Common myeloid progenitor, CD34-positive (primary cell): ENCODE results near the gene APAF1.
A peak's percentile ranks its signal among the peaks of the same experiment; 100 is the strongest.

Experiments
- CTCF ChIA-PET: fragments of 350-600 bp; sonication (Branson Sonifier 250); formaldehyde crosslinking; loops from one replicate; lab custom pipeline; 2021; ENCODE audit warnings: antibody characterized with exemption; lab: Charles Lee
- POLR2A ChIA-PET: fragments of 350-600 bp; sonication (Branson Sonifier 250); formaldehyde crosslinking; loops from one replicate; lab custom pipeline; 2021; ENCODE audit warnings: antibody characterized with exemption; lab: Charles Lee
- DNase-seq, 3 donors: peaks; one replicate each; pipeline versions ENCODE4 v3.0.0 to v3.0.0-alpha.2; 2013
- H3K27ac ChIP-seq, 2 experiments: 1 replicate in 1 of 2; 2 replicates in 1 of 2; pipeline ENCODE4 v1.7.0; 2013; ENCODE audit warnings: inconsistent platforms in 2 of 2, low read length in 2 of 2, mild to moderate bottlenecking in 2 of 2, low read depth in 1 of 2, moderate library complexity in 1 of 2; ENCODE audit not compliant: severe bottlenecking in 2 of 2, insufficient read depth in 1 of 2, poor library complexity in 1 of 2
- H3K27me3 ChIP-seq, 5 experiments: replicated peaks in 2 of 5; 1 replicate in 3 of 5; 2 replicates in 2 of 5; pipeline versions ENCODE4 v1.6.1 to v1.7.0; 2013; ENCODE audit warnings: low read length in 4 of 5, mild to moderate bottlenecking in 2 of 5, moderate library complexity in 2 of 5, inconsistent platforms in 1 of 5; ENCODE audit not compliant: insufficient read depth in 5 of 5, control insufficient read depth in 4 of 5
- H3K36me3 ChIP-seq, 4 experiments: 1 replicate in 2 of 4; 2 replicates in 2 of 4; pipeline versions ENCODE4 v1.6.1 to v1.7.0; 2013; ENCODE audit warnings: low read length in 3 of 4, control low read depth in 1 of 4, mild to moderate bottlenecking in 1 of 4; ENCODE audit not compliant: control insufficient read depth in 4 of 4, insufficient read depth in 4 of 4
- H3K4me1 ChIP-seq, 4 experiments: 1 replicate in 3 of 4; 2 replicates in 1 of 4; pipeline versions ENCODE4 v1.6.1 to v1.7.1; 2013; ENCODE audit warnings: low read length in 3 of 4, mild to moderate bottlenecking in 3 of 4, control low read depth in 1 of 4, inconsistent platforms in 1 of 4, moderate library complexity in 1 of 4; ENCODE audit not compliant: control insufficient read depth in 4 of 4, insufficient read depth in 4 of 4; ENCODE audit errors: control extremely low read depth in 1 of 4
- H3K4me3 ChIP-seq, 7 experiments: 1 replicate in 4 of 7; 2 replicates in 3 of 7; pipeline versions ENCODE4 v1.5.1 to v1.7.0; 2013; ENCODE audit warnings: mild to moderate bottlenecking in 7 of 7, low read length in 6 of 7, moderate library complexity in 6 of 7, inconsistent platforms in 2 of 7, low read depth in 2 of 7, control low read depth in 1 of 7; ENCODE audit not compliant: insufficient read depth in 4 of 7, control insufficient read depth in 1 of 7; ENCODE audit errors: extremely low read depth in 1 of 7
- H3K9me3 ChIP-seq, 5 experiments: 1 replicate in 4 of 5; 2 replicates in 1 of 5; pipeline versions ENCODE4 v1.6.1 to v1.7.1; 2013; ENCODE audit warnings: low read length in 4 of 5, mild to moderate bottlenecking in 2 of 5, inconsistent platforms in 1 of 5, low read depth in 1 of 5, moderate library complexity in 1 of 5; ENCODE audit not compliant: control insufficient read depth in 4 of 5, insufficient read depth in 2 of 5; ENCODE audit errors: control extremely low read depth in 1 of 5
- WGBS: methylation state at CpG from one replicate; pipeline ENCODE4 v1.1.5; 2013; ENCODE audit not compliant: insufficient coverage; 5-methylcytosine and 5-hydroxymethylcytosine counted together

APAF1 gene

DNA sequence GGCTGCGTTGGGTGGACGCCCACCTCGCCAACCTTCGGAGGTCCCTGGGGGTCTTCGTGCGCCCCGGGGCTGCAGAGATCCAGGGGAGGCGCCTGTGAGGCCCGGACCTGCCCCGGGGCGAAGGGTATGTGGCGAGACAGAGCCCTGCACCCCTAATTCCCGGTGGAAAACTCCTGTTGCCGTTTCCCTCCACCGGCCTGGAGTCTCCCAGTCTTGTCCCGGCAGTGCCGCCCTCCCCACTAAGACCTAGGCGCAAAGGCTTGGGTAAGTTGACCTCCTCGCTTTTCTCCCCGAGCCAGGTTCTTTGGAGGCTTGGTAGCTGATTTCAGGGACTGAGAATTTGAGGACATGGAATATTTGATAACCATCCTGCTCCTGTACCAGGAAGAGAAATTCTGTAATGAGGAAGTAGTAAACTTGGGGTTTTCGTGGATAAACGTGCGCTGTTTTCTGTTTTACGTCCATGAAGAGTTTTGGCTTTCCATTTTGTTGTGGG lies 530 bp downstream of the APAF1 start:
- no peaks in the 10 kb centered on the region for H3K27me3 ChIP-seq
- H3K4me1 ChIP-seq, result peaks cover 3 to 29% (median 17%) of the 10 kb centered on the region in 4 experiments
- peaks cover 6 to 16% (median 16%) of the 10 kb centered on the region in 4 experiments for H3K36me3 ChIP-seq
- peak; percentile 25 to 65 (median 62) for DNase-seq
- CTCF ChIA-PET, result interaction anchor here (1.0 to 1.8 kb wide), 7 partner anchors 8 to 79 kb away, joined by 3 to 10 read pairs (median 5); partner anchors contain the start of gene SLC25A3
- WGBS, result 0% methylated on average over 14 of the region's 24 CpGs
- H3K27ac ChIP-seq, result peak overlapping the region in 1 of 2 experiments; percentile 87
- peak overlapping the region; percentile 94 to 99 (median 98) for H3K4me3 ChIP-seq
- H3K9me3 ChIP-seq, result no peaks in the 10 kb centered on the region
- POLR2A ChIA-PET, result interaction anchor here (0.9 kb wide), 1 partner anchor 49 kb away, joined by 8 read pairs; no protein-coding TSS in a partner anchor

DNA sequence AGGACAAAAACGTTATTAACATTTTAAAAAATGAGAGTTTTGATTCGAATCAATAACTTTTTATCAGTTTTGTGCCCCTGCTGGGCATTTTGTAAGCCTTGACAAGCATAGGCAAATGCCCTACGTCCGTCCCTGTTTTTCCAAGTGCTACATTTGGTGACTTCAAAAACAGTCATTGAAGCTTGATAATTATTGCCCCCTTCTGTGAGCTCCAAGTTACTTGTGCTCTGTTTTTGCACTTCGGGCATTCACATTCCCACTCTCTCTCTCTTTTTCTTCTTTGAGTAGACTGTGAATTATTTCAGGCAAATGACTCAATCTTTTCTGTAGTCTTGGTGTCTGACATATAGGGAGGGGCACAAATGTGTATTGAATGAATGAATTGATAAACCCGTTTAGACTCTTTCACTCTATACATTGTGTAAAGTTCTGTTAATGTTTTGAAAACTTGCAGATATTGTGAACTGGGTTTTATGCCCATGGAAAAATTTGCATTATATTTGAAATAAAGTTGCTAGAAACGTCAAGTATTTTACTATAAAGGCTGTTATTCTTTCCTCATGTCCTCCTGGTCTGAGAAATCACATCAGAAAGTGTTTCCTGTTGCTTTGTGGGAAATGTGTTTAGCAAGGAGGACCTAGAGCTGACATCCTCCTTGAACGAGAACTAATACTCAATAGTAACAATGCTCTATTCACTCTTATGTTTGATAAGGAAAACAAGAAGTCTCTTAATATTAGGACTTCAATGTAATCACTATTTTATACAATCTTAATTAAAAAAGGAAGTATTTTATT lies 1.4 kb downstream of the APAF1 start:
- H3K4me3 ChIP-seq, result peak overlapping the region in 6 of 7 experiments; percentile 94 to 99 (median 98)
- H3K4me1 ChIP-seq, result peaks cover 3 to 28% (median 17%) of the 10 kb centered on the region in 4 experiments
- peak; percentile 32 to 46 (median 38) for DNase-seq
- 9% methylated on average over 4 of the region's 8 CpGs for WGBS
- POLR2A ChIA-PET, result interaction anchor here (0.9 kb wide), 1 partner anchor 50 kb away, joined by 8 read pairs; no protein-coding TSS in a partner anchor
- H3K36me3 ChIP-seq, result peaks cover 7 to 23% (median 20%) of the 10 kb centered on the region in 4 experiments
- no peaks in the 10 kb centered on the region for H3K27me3 ChIP-seq
- H3K27ac ChIP-seq, result peak overlapping the region in 1 of 2 experiments; percentile 87
- no peaks in the 10 kb centered on the region for H3K9me3 ChIP-seq
- CTCF ChIA-PET, result interaction anchor here (1.0 to 1.8 kb wide), 8 partner anchors 8 to 80 kb away, joined by 3 to 10 read pairs (median 5); partner anchors contain the start of gene SLC25A3

DNA sequence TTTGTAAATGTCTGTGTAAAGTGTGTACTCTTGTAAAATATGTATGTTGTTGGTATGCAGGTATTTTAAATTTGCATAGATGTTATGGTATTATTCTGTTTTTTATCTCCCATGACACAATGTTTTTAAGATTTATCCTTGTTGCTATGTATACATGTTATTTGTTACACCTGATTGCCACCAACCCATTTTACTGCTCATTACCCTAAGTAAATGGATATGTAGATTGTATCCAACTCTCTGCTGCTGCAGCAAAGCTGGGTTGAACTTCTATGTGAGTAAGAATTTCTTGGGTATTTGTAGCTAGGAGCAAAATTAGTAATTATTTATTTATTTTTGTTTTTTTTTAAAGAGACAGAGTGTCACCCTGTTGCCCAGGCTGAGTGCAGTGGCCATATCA lies 6.2 kb downstream of the APAF1 start:
- POLR2A ChIA-PET, result no interaction called here
- Histone ChIP-seq H3K4me1 (peaks cover 0 to 11% (median 7%) of the 10 kb centered on the region in 4 experiments), H3K36me3 (peaks cover 12 to 30% (median 24%) of the 10 kb centered on the region in 4 experiments), H3K4me3 (no peak overlapping the region), H3K9me3 (no peaks in the 10 kb centered on the region), H3K27me3 (no peaks in the 10 kb centered on the region), H3K27ac (no peak overlapping the region)
- no peak for DNase-seq
- CTCF ChIA-PET, result interaction anchor here (0.6 to 7.4 kb wide), 12 partner anchors 13 to 233 kb away, joined by 3 to 87 read pairs (median 4); no protein-coding TSS in a partner anchor

- ChIA-PET CTCF (interaction anchor here (0.7 to 7.4 kb wide), 8 partner anchors 8 to 225 kb away, joined by 3 to 87 read pairs (median 4); partner anchors contain the start of gene IKBIP), POLR2A (no interaction called here)
- no peak overlapping the region for H3K27ac ChIP-seq
- H3K4me3 ChIP-seq, result no peak overlapping the region
- H3K36me3 ChIP-seq, result peaks cover 14 to 41% (median 34%) of the 10 kb centered on the region in 4 experiments
- peak; percentile 71 to 82 (median 80) for DNase-seq
- H3K9me3 ChIP-seq, result no peaks in the 10 kb centered on the region
- no CpG with 5 or more reads among the region's 1 CpG for WGBS
- no peaks in the 10 kb centered on the region for H3K27me3 ChIP-seq
- H3K4me1 ChIP-seq, result peaks cover 0 to 9% (median 2%) of the 10 kb centered on the region in 4 experiments
These were observed 8.9 kb downstream of the APAF1 start for GRCh38 chr12:98653866-98654493.

DNA sequence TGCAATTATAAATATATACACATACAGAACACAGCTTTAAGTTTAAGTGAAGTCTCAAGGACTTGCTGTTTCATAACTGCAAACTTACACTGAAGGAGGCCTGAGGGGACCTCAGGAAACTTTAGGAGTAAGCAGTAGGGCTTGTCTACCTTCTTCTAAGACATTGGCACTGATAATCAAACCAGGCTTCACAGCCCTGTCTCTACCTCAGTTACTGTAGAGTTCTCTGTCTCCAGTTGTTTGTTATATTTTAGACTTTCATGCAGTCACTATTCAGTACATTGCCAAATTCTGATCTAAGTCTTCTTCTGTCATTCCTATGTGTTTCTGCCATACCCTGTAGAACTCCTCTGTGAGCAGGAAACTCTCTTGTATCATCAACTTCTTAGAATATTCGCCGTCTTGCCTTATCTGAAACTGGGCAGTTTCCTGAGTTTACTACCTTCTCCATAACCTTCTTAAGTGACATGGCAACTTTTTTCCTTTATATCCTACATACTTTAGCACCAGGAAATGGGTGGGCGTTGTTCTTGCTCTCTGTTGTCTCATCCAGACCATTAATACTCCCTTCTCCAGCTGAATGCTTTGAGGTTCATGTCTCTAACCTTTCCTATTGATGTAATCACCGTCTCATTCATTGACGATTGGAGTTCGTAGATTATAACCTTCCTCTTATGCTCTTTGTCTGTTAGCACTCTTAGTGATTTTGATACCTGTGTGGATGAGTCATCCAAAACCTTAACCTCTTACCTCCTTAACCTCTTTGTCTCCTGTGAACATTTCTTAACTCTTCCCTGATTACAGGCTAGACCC lies 11.4 kb downstream of the APAF1 start:
- POLR2A ChIA-PET, result no interaction called here
- CTCF ChIA-PET, result interaction anchor here (1.3 to 1.4 kb wide), 2 partner anchors 90 to 122 kb away, joined by 3 to 5 read pairs; no protein-coding TSS in a partner anchor
- Histone ChIP-seq H3K27ac (no peak overlapping the region), H3K9me3 (no peaks in the 10 kb centered on the region), H3K36me3 (peaks cover 10 to 37% (median 30%) of the 10 kb centered on the region in 4 experiments), H3K27me3 (no peaks in the 10 kb centered on the region), H3K4me3 (no peak overlapping the region), H3K4me1 (peaks cover 0 to 9% (median 2%) of the 10 kb centered on the region in 4 experiments)
- peak in 2 of 3 donors; percentile 1 to 15 for DNase-seq
- WGBS, result 29% methylated on average over 3 of the region's 6 CpGs

- Histone ChIP-seq H3K9me3 (no peaks in the 10 kb centered on the region), H3K4me3 (no peak overlapping the region), H3K4me1 (peaks cover 0 to 9% (median 2%) of the 10 kb centered on the region in 4 experiments), H3K27ac (no peak overlapping the region), H3K36me3 (peaks cover 12 to 54% (median 39%) of the 10 kb centered on the region in 4 experiments), H3K27me3 (no peaks in the 10 kb centered on the region)
- ChIA-PET POLR2A (no interaction called here), CTCF (no interaction called here)
- no peak for DNase-seq
These were observed 15.4 kb downstream of the APAF1 start for GRCh38 chr12:98660521-98660920.
